Caco-2 (cell line): ENCODE results near the gene DBP. TPM values are rescaled to one million over a fixed set of nuclear protein-coding genes. Genes with fewer than 3 reads are reported as not detected.
A peak's percentile ranks its signal among the peaks of the same experiment; 100 is the strongest.

Source experiments
- BruUV-seq: library from RNA; stranded (reverse); fragments of 400-500 nt; replicated peaks from 2 replicates; lab custom pipeline; 2021; lab: Mats Ljungman, UMichigan
- CTCF ChIA-PET: fragments of 300-600 bp; sonication (Branson Sonifier 250); formaldehyde crosslinking; loops from one replicate; lab custom pipeline; 2022; ENCODE audit warnings: antibody characterized with exemption; lab: Charles Lee
- POLR2A ChIA-PET: fragments of 300-600 bp; sonication (Branson Sonifier 250); formaldehyde crosslinking; loops from one replicate; lab custom pipeline; 2022; ENCODE audit warnings: antibody characterized with exemption; lab: Charles Lee
- DNase-seq, 2 experiments: peaks; one replicate each; pipeline versions ENCODE4 v3.0.0 to v3.0.0-alpha.2; 2020 to 2022
- H3K27me3 ChIP-seq: replicated peaks from 2 replicates; pipeline ENCODE4 v1.6.0; 2011; ENCODE audit warnings: low read length; ENCODE audit not compliant: control insufficient read depth, insufficient read depth
- H3K36me3 ChIP-seq: 2 replicates; pipeline ENCODE4 v1.5.1; 2011; ENCODE audit warnings: low read length; ENCODE audit not compliant: control insufficient read depth, insufficient read depth
- H3K4me1 ChIP-seq: fragments of 250-450 bp; sonication (Bioruptor Pico); 2 replicates; pipeline ENCODE4 v1.5.1; 2020; ENCODE audit warnings: mild to moderate bottlenecking
- H3K4me3 ChIP-seq: 2 replicates; pipeline ENCODE4 v1.5.1; 2011; ENCODE audit warnings: low read depth, mild to moderate bottlenecking, control low read depth, low read length
- H3K9me3 ChIP-seq: fragments of 250-450 bp; sonication (Bioruptor Pico); 2 replicates; pipeline ENCODE4 v1.5.1; 2020; ENCODE audit warnings: mild to moderate bottlenecking, moderate library complexity
- H3K27ac Mint-ChIP-seq: one replicate; pipeline ENCODE4 v1.8.0; 2022; ENCODE audit warnings: mixed read lengths; ENCODE audit not compliant: unreplicated experiment
- H3K27me3 Mint-ChIP-seq: one replicate; pipeline ENCODE4 v1.8.0; 2022; ENCODE audit warnings: mixed read lengths; ENCODE audit not compliant: insufficient read depth, unreplicated experiment
- H3K36me3 Mint-ChIP-seq: one replicate; pipeline ENCODE4 v1.8.0; 2022; ENCODE audit warnings: mild to moderate bottlenecking, mixed read lengths; ENCODE audit not compliant: insufficient read depth, unreplicated experiment
- H3K4me1 Mint-ChIP-seq: one replicate; pipeline ENCODE4 v1.8.0; 2022; ENCODE audit warnings: low read depth, mixed read lengths; ENCODE audit not compliant: unreplicated experiment
- H3K4me3 Mint-ChIP-seq: one replicate; pipeline ENCODE4 v1.8.0; 2022; ENCODE audit warnings: mild to moderate bottlenecking, moderate library complexity, mixed read lengths; ENCODE audit not compliant: unreplicated experiment
- H3K9me3 Mint-ChIP-seq: one replicate; pipeline ENCODE4 v1.8.0; 2022; ENCODE audit warnings: mixed read lengths; ENCODE audit not compliant: unreplicated experiment
- CTCF ChIP-seq, 2 experiments: fragments of 200-600 bp in 1 of 2; IDR thresholded peaks; 1 replicate in 1 of 2; 2 replicates in 1 of 2; pipeline versions ENCODE4 v1.5.1 to v1.8.0; 2011 to 2022; ENCODE audit warnings: antibody characterized with exemption in 1 of 2, control low read depth in 1 of 2, inconsistent platforms in 1 of 2, low read depth in 1 of 2, low read length in 1 of 2, mild to moderate bottlenecking in 1 of 2, moderate library complexity in 1 of 2; ENCODE audit not compliant: insufficient read depth in 1 of 2, severe bottlenecking in 1 of 2, unreplicated experiment in 1 of 2
- intact Hi-C: fragments of 100-400 bp; cut with micrococcal nuclease; formaldehyde crosslinking; loops from one replicate; pipeline ENCODE4 v1.10.0; 2022; ENCODE audit not compliant: unreplicated experiment
- total RNA-seq: library from RNA; stranded (reverse); gene quantifications from 2 replicates; pipeline ENCODE4 v1.2.3, GENCODE V29; 2022

The DBP gene
- total RNA-seq, 1 experiment from 2014 or later: 17.4 TPM

- BruUV-seq: no TSS peak
- H3K27ac Mint-ChIP-seq: peak overlapping the region; percentile 24
- Histone ChIP-seq H3K9me3 (no peaks in the 10 kb centered on the region), H3K4me1 (peaks cover under 1% of the 10 kb centered on the region; the same call in 1 of the 2 replicates), H3K36me3 (no peaks in the 10 kb centered on the region), H3K27me3 (no peaks in the 10 kb centered on the region), H3K4me3 (no peak overlapping the region)
- intact Hi-C loops: no loop called here
- H3K36me3 Mint-ChIP-seq: peaks cover 30% of the 10 kb centered on the region
- no peaks in the 10 kb centered on the region for H3K27me3 Mint-ChIP-seq
- no peak for DNase-seq
- H3K9me3 Mint-ChIP-seq: no peaks in the 10 kb centered on the region
- H3K4me1 Mint-ChIP-seq: peaks cover 5% of the 10 kb centered on the region
- no peak for TF ChIP-seq CTCF (IDR thresholded peaks at IDR 0.05; ENCODE audit: insufficient read depth in 1 of 2, low read depth in 1 of 2, low read length in 1 of 2, severe bottlenecking in 1 of 2, unreplicated experiment in 1 of 2)
- ChIA-PET POLR2A (no interaction called here), CTCF (interaction anchor here (1.2 kb wide), 1 partner anchor 105 kb away, joined by 5 read pairs; no protein-coding TSS in a partner anchor)
- H3K4me3 Mint-ChIP-seq: no peak overlapping the region
Measured at GRCh38 chr19:48607359-48607755, 29.8 kb downstream of the DBP start.

- no peaks in the 10 kb centered on the region for H3K27me3 Mint-ChIP-seq
- H3K36me3 ChIP-seq: no peaks in the 10 kb centered on the region
- no peaks in the 10 kb centered on the region for H3K27me3 ChIP-seq
- H3K9me3 Mint-ChIP-seq: no peaks in the 10 kb centered on the region
- no peak for TF ChIP-seq CTCF (IDR thresholded peaks at IDR 0.05; ENCODE audit: insufficient read depth in 1 of 2, low read depth in 1 of 2, low read length in 1 of 2, severe bottlenecking in 1 of 2, unreplicated experiment in 1 of 2)
- H3K36me3 Mint-ChIP-seq: peaks cover 25% of the 10 kb centered on the region
- no peak for DNase-seq
- no peaks in the 10 kb centered on the region for H3K9me3 ChIP-seq
- CTCF ChIA-PET: interaction anchor here (0.6 to 1.3 kb wide), 4 partner anchors 18 to 792 kb away, joined by 3 to 9 read pairs (median 4); no protein-coding TSS in a partner anchor
- H3K4me1 ChIP-seq: peaks cover 7% of the 10 kb centered on the region
- intact Hi-C loops: no loop called here
- no peak within 1 kb of the TSS for H3K4me3 Mint-ChIP-seq
- no TSS peak for BruUV-seq
- H3K4me1 Mint-ChIP-seq: peaks cover 12% of the 10 kb centered on the region
- peak within 1 kb of the TSS; percentile 24 for H3K27ac Mint-ChIP-seq
- H3K4me3 ChIP-seq: no peak within 1 kb of the TSS
- POLR2A ChIA-PET: no interaction called here
Measured at GRCh38 chr19:48606463-48607358, 30.5 kb downstream of the DBP start, which contains the start of gene SPACA4. Gene SPACA4 (plus strand): TSS chr19:48606742. CDS start chr19:48606979, 237 bp downstream.

GRCh38 chr19:48603850-48604249 is 33.3 kb downstream of the DBP start:
- Mint-ChIP-seq H3K27ac (no peak overlapping the region), H3K9me3 (no peaks in the 10 kb centered on the region), H3K4me3 (no peak overlapping the region), H3K4me1 (peaks cover 11% of the 10 kb centered on the region), H3K27me3 (no peaks in the 10 kb centered on the region), H3K36me3 (peaks cover 7% of the 10 kb centered on the region)
- no peak for DNase-seq
- no peak overlapping the region for H3K4me3 ChIP-seq
- TF ChIP-seq CTCF (IDR thresholded peaks at IDR 0.05; ENCODE audit: insufficient read depth in 1 of 2, low read depth in 1 of 2, low read length in 1 of 2, severe bottlenecking in 1 of 2, unreplicated experiment in 1 of 2): no peak
- POLR2A ChIA-PET: no interaction called here
- intact Hi-C loops: no loop called here
- BruUV-seq: no TSS peak
- CTCF ChIA-PET: no interaction called here
- no peaks in the 10 kb centered on the region for H3K9me3 ChIP-seq
- H3K27me3 ChIP-seq: no peaks in the 10 kb centered on the region
- H3K36me3 ChIP-seq: no peaks in the 10 kb centered on the region
- H3K4me1 ChIP-seq: peaks cover 7% of the 10 kb centered on the region
